ENCODE results near the gene FNBP1.

GRCh38 chr9:130045725-130046450 lies 2.9 kb upstream of the FNBP1 start:
- TF ChIP-seq CTCF (IDR thresholded peaks at IDR 0.05) (no peak), POLR2AphosphoS5 (IDR thresholded peaks at IDR 0.05) (no peak), EP300 (IDR thresholded peaks at IDR 0.05) (no peak)
